Adrenal gland (tissue), 19 donors: ENCODE data around the gene REM2. TPM values are rescaled to one million over a fixed set of nuclear protein-coding genes. Genes with fewer than 3 reads are reported as not detected.
A peak's percentile ranks its signal among the peaks of the same experiment; 100 is the strongest.

Experiments used
- DNase-seq, 7 donors: peaks; one replicate each; pipeline ENCODE4 v3.0.0-alpha.2; 2019 to 2020
- H3K27ac ChIP-seq, 5 donors: fragments of 200-600 bp; sonication (generic) in 4 of 5; 1 replicate in 3 of 5; 2 replicates in 2 of 5; pipeline versions ENCODE4 v1.5.1 to v1.8.0; 2016 to 2020; ENCODE audit warnings: mild to moderate bottlenecking in 1 of 5
- H3K27me3 ChIP-seq: fragments of 200-600 bp; 2 replicates; pipeline ENCODE4 v1.8.0; 2021
- H3K36me3 ChIP-seq, 2 donors: fragments of 200-600 bp; replicated peaks in 1 of 2; 1 replicate in 1 of 2; 2 replicates in 1 of 2; pipeline versions ENCODE4 v1.5.1 to v1.8.0; 2018 to 2022
- H3K4me1 ChIP-seq, 2 donors: fragments of 200-600 bp; replicated peaks in 1 of 2; 1 replicate in 1 of 2; 2 replicates in 1 of 2; pipeline versions ENCODE4 v1.5.1 to v1.8.0; 2018 to 2021
- H3K4me3 ChIP-seq, 4 donors: fragments of 200-600 bp; sonication (generic) in 3 of 4; one replicate each; pipeline ENCODE4 v1.5.1; 2016 to 2018
- H3K9me3 ChIP-seq, 3 donors: fragments of 200-600 bp; sonication (generic) in 1 of 3; replicated peaks in 1 of 3; 1 replicate in 2 of 3; 2 replicates in 1 of 3; pipeline versions ENCODE4 v1.5.1 to v1.8.0; 2016 to 2021
- POLR2A ChIP-seq, 2 donors: fragments of 450-650 bp; IDR thresholded peaks; one replicate each; pipeline ENCODE4 v1.6.1; 2017; ENCODE audit warnings: antibody characterized with exemption in 2 of 2, mild to moderate bottlenecking in 2 of 2, moderate library complexity in 1 of 2
- WGBS, 4 donors: extraction: QIAGEN DNeasy Blood & Tissue Kit in 2 of 4; methylation state at CpG; one replicate each; pipeline versions ENCODE4 v1.1.5 to v1.1.7; 2013 to 2017; 5-methylcytosine and 5-hydroxymethylcytosine counted together
- intact Hi-C, 2 donors: fragments of 100-400 bp; cut with DNase I; formaldehyde crosslinking; loops; one replicate each; pipeline versions ENCODE4 v1.14.1 to v1.15.0; 2022 to 2023
- long read RNA-seq, 10 donors: library from polyadenylated mRNA in 3 of 10; unstranded in 2 of 10; stranded (forward) in 1 of 10; transcript quantifications; one replicate each; pipeline ENCODE4 v2.0.0 and lab custom pipeline, GENCODE V29; 2021 to 2026
- polyA plus RNA-seq, 3 donors: library from polyadenylated mRNA; stranded (reverse); fragments of 200-250 nt in 2 of 3; fragments of 350-450 nt in 1 of 3; fragmentation: Illumina TruSeq in 1 of 3; extraction: RNeasy Lipid Tissue Mini Kit (QIAGEN cat#74804) in 1 of 3; gene quantifications; one replicate each; pipeline ENCODE4 v1.2.3, GENCODE V29; 2013 to 2014
- total RNA-seq, 9 donors: library from RNA; depleted of rRNA in 4 of 9; stranded (reverse); fragments of >200 nt in 4 of 9; fragments of 120-200 nt in 1 of 9; fragmentation: NEBNext Ultra II Directional in 1 of 9; extraction: Animal tissue kit (Norgen Biotek cat#: 25700) in 1 of 9; gene quantifications; one replicate each; pipeline versions ENCODE4 v1.1.0 to v1.2.4, GENCODE V29; 2013 to 2023
- TF ChIP-seq, protein P1 (sequence below), 6 experiments: fragments of 450-650 bp in 4 of 6; fragments of 200-600 bp in 2 of 6; sonication (generic) in 1 of 6; IDR thresholded peaks; 1 replicate in 5 of 6; 2 replicates in 1 of 6; pipeline versions ENCODE4 v1.5.1 to v1.8.0; 2016 to 2021; ENCODE audit warnings: antibody characterized with exemption in 6 of 6, mild to moderate bottlenecking in 2 of 6, moderate library complexity in 1 of 6
- donor health status: healthy with polysubstance abuse.
- donor health status: Bipolar disorder and iron deficiency.
- donor health status: DM: yes; HTN: yes; CAD: no.
- donor health status: DM: no; HTN: no; CAD: no.
- donor health status: DM: no; HTN: no; CAD: no.
- donor health status: DM: yes; HTN: yes; CAD: no.

Gene REM2, protein sequence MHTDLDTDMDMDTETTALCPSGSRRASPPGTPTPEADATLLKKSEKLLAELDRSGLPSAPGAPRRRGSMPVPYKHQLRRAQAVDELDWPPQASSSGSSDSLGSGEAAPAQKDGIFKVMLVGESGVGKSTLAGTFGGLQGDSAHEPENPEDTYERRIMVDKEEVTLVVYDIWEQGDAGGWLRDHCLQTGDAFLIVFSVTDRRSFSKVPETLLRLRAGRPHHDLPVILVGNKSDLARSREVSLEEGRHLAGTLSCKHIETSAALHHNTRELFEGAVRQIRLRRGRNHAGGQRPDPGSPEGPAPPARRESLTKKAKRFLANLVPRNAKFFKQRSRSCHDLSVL
- total RNA-seq (under 1 TPM in 5 of 9 donors, not detected in 4; 0.15 to 0.28 (median 0.25) TPM), polyA plus RNA-seq (1 to 10 TPM in 1 of 3 donors, under 1 TPM in 2; 0.09 to 1.2 (median 0.64) TPM)
- long read RNA-seq, donor 1 = 0 reads
- long read RNA-seq, donor 2 = 0 reads
- long read RNA-seq, donor 3 = 0 reads
- long read RNA-seq, donor 4 = 0 reads
- long read RNA-seq, donor 5 = 0 reads
- long read RNA-seq, donor 6 = 0 reads
- long read RNA-seq, donor 7 = 0 reads
- long read RNA-seq, donor 8 = 0 reads
- long read RNA-seq, donor 9 = 0 reads
- long read RNA-seq, donor 10, partial matches to known transcripts = 0 of 1 reads
- long read RNA-seq, donor 10, other reads (novel, unspliced or antisense) = 0 of 1 reads

DNA sequence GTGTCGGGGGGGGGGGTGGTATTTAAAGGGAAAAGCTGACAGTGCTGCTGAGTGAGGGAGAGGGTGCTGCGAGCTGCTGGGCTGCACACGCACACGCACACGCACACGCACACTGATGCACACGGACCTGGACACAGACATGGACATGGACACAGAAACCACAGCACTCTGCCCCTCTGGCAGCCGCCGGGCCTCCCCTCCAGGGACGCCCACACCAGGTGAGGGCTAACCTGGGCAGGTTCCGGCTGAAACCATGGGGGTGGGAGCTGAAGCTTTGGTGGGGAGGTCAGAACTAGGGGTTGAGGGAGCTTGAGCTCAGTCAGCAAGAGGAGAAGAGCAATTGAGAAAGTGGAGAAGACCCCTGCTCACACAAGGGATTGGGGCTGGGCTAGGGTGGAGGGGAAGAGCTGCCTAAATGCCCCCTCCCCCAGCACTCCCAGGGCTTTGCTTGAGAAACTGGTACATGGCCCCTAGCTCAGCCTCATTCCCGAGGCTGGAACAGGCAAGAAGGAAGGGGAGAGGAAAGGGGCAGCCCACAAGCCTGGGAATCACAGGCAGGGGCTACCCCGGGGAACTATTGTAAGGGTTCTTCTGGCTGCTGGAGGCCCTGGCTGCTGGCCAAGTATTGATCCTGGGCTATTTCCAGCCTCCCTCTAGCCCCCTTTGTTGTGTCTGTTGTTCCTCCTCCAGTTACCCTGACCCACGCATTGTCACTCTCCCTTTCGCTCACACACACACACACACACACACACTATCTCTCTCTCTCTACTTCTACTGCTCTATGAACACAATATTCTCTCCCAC is at the start of gene REM2:
REM2 (plus strand) TSS at position 50 of the 804 bp plus-strand sequence; CDS start at position 116, 66 bp downstream.
- DNase-seq = peak in 1 of 7 donors; percentile 46
- intact Hi-C loops = no loop called here
- H3K27me3 ChIP-seq = no peaks in the 10 kb centered on the region

DNA sequence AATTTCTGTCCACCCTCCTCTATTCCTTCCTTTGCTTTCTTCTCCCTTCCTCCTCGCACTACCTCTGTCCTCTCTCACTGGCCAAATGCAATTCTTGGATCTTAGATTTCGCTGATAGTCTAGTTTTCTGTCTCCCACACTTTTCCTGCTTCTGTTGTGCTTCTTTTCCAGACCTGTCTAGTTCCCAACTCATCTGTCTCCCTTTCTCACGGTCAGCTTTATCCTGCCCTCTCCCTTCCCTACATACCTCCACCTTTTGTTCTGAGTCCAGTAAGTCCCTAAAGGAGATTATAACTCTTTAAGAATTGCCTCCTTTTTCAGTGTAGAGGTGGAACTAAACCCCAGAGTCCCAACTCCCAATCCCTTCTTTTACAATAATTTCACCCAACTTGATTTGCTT is 47.5 kb upstream of the REM2 start:
- intact Hi-C loops = no loop called here
- no peak overlapping the region for H3K4me3 ChIP-seq
- H3K9me3 ChIP-seq = no peaks in the 10 kb centered on the region
- no peaks in the 10 kb centered on the region for H3K27me3 ChIP-seq
- peaks cover 0 to 16% of the 10 kb centered on the region in 2 donors for H3K36me3 ChIP-seq
- peaks cover 20 to 32% of the 10 kb centered on the region in 2 donors for H3K4me1 ChIP-seq
- 77 to 84% (median 80%) methylated on average over 3 of the region's 3 CpGs for WGBS, 4 donors
- H3K27ac ChIP-seq = no peak overlapping the region
- TF ChIP-seq, protein P1, sequence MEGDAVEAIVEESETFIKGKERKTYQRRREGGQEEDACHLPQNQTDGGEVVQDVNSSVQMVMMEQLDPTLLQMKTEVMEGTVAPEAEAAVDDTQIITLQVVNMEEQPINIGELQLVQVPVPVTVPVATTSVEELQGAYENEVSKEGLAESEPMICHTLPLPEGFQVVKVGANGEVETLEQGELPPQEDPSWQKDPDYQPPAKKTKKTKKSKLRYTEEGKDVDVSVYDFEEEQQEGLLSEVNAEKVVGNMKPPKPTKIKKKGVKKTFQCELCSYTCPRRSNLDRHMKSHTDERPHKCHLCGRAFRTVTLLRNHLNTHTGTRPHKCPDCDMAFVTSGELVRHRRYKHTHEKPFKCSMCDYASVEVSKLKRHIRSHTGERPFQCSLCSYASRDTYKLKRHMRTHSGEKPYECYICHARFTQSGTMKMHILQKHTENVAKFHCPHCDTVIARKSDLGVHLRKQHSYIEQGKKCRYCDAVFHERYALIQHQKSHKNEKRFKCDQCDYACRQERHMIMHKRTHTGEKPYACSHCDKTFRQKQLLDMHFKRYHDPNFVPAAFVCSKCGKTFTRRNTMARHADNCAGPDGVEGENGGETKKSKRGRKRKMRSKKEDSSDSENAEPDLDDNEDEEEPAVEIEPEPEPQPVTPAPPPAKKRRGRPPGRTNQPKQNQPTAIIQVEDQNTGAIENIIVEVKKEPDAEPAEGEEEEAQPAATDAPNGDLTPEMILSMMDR (IDR thresholded peaks at IDR 0.05) = no peak
- TF ChIP-seq POLR2A (IDR thresholded peaks at IDR 0.05) = no peak
- DNase-seq = no peak

More for the DNA sequence above, at the start of gene REM2:
- no peak within 1 kb of the TSS for H3K27ac ChIP-seq
- H3K4me1 ChIP-seq = peaks cover 0 to 9% of the 10 kb centered on the region in 2 donors
- no peak within 1 kb of the TSS for H3K4me3 ChIP-seq
- no peak for TF ChIP-seq POLR2A (IDR thresholded peaks at IDR 0.05)
- TF ChIP-seq, protein P1 (IDR thresholded peaks at IDR 0.05) = no peak
- 34 to 54% (median 37%) methylated on average over 7 to 15 of the region's 15 CpGs for WGBS, 4 donors
- H3K9me3 ChIP-seq = no peaks in the 10 kb centered on the region
- H3K36me3 ChIP-seq = peaks cover 0 to 5% of the 10 kb centered on the region in 2 donors

DNA sequence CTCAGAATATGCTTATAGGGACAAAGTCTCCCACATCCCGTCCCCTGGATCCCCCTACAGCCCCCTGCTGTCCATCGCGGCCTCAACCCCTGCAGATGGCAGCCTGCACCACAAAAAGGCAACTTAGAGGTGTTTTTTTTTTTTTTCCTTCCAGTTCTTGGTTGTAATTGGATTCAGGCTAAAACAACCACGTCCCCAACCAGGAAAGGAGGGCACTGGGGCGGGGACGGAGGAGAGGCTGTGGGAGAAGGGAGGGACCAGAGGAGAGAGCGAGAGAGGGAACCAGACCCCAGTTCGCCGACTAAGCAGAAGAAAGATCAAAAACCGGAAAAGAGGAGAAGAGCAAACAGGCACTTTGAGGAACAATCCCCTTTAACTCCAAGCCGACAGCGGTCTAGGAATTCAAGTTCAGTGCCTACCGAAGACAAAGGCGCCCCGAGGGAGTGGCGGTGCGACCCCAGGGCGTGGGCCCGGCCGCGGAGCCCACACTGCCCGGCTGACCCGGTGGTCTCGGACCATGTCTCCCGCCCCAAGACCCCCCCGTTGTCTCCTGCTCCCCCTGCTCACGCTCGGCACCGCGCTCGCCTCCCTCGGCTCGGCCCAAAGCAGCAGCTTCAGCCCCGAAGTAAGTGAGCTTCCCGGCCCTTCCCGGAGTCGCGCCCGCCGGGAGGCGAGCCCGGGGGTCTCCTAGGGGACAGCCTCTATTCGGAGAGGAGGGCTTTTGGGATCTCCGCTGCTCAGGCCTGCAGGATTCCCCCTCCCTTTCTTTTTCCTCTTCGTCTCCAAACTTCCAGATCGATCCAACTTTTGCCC is 46.5 kb upstream of the REM2 start, which contains the start of gene MMP14:
MMP14 (plus strand) TSS at position 285 of the 813 bp plus-strand sequence; CDS start at position 518, 233 bp downstream.
- H3K4me1 ChIP-seq = peaks cover 17 to 27% of the 10 kb centered on the region in 2 donors
- intact Hi-C loops = no loop called here
- H3K9me3 ChIP-seq = no peaks in the 10 kb centered on the region
- peak within 1 kb of the TSS; percentile 61 to 90 (median 74) for H3K27ac ChIP-seq
- peaks cover 0 to 25% of the 10 kb centered on the region in 2 donors for H3K36me3 ChIP-seq
- H3K4me3 ChIP-seq = peak within 1 kb of the TSS; percentile 20 to 90 (median 74)
- peak in 1 of 2 donors; percentile 64 for TF ChIP-seq POLR2A (IDR thresholded peaks at IDR 0.05)
- TF ChIP-seq, protein P1 (IDR thresholded peaks at IDR 0.05) = peak in 4 of 6 experiments; percentile 24 to 68 (median 36)
- 1 to 4% (median 2%) methylated on average over 19 to 46 of the region's 46 CpGs for WGBS, 4 donors
- no peaks in the 10 kb centered on the region for H3K27me3 ChIP-seq
- DNase-seq = peak; percentile 60 to 86 (median 80)
